Activated T-helper 9 cell treated with anti-CD3 and anti-CD28 coated beads, Interleukin-2, amount 50 U/mL, for 16 hours (primary cell): ENCODE results near the gene NPAS2.

Source experiments
- DNase-seq: peaks from one replicate; pipeline ENCODE4 v3.0.0-alpha.2; 2020; ENCODE audit warnings: low read depth

Gene NPAS2

DNA sequence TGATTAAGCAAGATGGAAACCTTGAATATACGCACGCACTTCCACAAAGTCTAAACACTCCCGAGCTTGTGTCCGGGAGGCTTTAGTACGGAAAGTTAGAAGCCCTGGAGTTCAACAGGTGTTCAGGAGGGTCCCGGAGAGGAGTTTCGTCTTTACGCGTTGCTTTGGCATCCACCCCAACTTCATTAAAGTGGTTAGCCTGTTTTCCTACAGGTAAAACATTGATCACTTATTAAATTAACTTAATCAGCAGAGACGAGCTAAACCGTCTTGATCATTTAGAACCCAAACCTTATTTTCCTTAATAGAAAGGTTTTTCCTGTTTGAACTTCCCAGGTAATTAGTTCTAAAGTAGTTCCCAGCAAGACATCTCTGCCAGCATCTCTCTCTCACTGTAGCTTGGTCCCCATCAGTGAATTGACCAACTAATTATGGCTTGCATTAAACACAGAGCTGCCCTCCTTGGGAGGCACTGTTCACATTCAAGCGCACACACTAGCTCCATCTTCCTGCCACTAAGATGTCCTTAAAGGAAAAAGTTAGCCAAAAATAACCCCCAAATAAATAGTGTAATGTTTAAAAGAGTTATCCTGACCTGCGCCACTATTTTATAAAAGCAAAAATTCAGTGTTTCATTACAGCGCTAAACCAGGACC, 1.4 kb downstream of the NPAS2 start:
- no peak for DNase-seq

- no peak for DNase-seq
Observed at GRCh38 chr2:100821911-100822265, 1.9 kb downstream of the NPAS2 start.

DNA sequence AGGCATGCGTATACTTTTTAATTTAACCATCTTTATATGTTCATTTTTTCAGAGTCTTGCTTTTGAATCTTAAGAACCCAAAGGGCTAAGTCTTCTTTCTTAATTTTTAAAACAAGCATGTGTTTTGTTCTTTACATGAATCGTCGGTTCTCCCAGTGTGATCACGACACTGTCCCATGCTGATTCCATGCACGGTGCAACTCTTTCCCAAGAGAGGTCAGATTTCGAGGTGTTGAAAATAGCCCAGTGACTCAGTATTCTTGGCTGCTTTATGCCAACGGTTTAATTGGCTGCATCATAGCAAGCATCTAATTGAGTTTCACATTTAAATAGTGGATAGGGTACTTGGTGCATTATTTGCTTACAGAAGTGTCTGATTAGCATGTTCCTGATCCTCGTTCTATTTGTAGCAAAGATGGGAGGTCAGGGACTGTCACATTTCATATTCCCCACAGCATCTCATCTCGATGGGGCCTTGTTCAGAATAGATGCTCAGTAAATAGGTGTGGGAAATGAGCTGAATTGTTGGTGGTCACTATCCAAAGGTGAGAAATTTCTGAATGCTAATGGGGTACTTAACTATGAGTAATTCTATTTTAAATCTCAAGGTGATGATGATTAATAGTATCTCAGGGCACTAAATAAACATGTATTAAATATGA, 2.8 kb downstream of the NPAS2 start:
- DNase-seq = no peak

DNA sequence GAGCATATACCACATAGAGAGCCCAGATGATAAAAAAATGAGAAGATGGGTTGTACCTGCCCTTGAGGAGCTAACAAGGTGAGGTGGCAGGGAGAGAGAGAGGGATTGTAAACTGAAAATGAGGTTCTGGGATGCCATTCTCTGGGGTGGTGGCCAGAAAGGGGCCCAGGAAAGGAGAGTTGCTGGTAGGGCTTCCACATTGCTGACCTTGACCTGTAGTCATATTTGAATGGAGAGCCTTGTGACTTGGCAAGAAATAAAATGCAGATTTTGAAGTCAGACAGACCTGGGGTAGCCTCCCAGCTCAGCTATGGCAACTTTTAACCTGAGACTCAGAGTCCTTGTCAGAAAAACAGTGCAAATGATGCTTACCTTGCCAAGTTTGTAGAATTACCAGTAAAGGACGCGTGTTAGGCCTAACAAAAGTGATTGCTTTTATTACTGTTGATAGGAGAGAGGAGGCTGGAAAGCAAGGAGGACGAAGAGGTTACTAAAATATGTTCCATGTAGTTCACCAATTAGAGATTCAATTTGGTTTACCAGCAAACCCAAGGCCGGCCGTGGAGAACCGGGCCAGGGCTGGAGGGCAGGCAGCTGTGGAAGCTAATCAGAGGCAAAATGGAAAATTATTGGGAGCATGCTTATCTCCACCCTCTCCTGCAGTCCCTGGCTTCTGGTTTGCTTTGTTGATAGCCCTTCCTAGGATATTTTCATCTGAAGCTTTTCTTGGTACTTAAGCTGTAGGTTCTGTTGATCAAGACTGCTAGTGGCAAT, 3.9 kb downstream of the NPAS2 start:
- no peak for DNase-seq

- no peak for DNase-seq
Observed at GRCh38 chr2:100824842-100825241, 4.9 kb downstream of the NPAS2 start.

DNA sequence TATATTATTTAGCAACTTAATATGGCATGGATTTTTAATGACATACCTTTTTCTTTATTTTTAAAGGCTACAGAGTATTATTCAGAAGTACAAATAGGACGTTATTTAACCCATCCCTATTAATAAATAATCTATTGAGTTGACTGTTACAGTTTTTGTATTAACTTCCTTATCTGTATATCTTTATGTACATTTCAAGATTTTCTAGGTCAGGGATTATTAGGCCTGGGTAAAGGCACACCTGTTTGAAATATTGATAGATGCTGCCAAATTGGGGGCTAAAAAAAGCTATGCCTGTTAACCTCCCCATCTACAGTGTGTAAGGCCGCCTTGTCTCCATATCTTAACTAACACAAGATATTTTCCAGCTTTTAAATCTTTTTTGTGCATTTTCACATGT, 6.6 kb downstream of the NPAS2 start:
- DNase-seq = no peak

DNA sequence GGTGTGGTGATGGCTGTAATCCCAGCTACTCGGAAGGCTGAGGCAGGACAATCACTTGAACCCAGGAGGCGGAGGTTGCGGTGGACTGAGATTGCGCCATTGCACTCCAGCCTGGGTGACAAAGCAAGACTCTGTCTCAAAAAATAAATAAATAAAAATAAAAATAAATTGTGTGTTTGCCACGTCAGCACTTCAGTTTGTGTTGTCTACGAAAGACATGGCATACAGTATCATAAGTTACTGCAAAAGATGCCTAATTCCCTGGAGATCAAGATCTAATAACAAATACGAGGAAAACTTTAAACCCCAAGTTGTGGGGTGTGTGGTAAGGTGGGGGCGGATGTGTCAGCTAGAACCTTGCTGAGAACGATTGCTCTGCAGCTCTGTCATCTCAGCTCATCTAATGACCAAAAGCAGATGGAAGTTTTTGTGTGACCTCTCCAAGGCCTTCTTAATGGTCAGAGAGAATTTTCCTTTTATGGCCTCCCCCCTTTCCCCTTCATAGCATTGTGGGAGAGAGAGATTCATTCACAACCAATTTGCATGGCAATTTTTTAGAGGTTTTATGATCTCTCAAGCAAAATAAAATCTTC, 11.3 kb downstream of the NPAS2 start:
- no peak for DNase-seq

GRCh38 chr2:100831831-100832230, 11.9 kb downstream of the NPAS2 start:
- DNase-seq = no peak

- DNase-seq = no peak
Observed at GRCh38 chr2:100832885-100833284, 12.9 kb downstream of the NPAS2 start.

DNA sequence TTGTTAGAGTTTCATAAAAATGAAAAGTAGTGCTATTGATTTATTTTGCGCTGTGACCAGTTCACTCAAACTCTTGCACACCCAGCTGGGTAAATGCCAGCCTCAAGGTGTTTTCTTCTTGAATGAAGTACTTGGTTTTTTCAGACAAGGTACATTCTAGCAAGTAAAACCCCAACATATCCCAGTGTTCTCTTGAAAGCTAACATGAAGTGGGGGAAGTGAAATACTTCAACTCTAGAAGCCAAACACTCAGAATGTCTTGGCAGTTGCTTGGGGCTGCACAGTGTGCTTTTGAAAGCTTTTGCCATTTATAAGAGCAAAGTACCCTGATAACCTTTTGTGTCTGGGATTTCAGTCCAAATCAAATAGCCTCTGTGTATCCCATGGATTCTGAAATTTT, 13.4 kb downstream of the NPAS2 start:
- DNase-seq = no peak

- DNase-seq = no peak
Observed at GRCh38 chr2:100834221-100834620, 14.3 kb downstream of the NPAS2 start.

GRCh38 chr2:100835006-100835659, 15.2 kb downstream of the NPAS2 start:
- DNase-seq = no peak

GRCh38 chr2:100840519-100840918, 20.6 kb downstream of the NPAS2 start:
- DNase-seq = no peak

GRCh38 chr2:100842241-100842922, 22.4 kb downstream of the NPAS2 start:
- no peak for DNase-seq

DNA sequence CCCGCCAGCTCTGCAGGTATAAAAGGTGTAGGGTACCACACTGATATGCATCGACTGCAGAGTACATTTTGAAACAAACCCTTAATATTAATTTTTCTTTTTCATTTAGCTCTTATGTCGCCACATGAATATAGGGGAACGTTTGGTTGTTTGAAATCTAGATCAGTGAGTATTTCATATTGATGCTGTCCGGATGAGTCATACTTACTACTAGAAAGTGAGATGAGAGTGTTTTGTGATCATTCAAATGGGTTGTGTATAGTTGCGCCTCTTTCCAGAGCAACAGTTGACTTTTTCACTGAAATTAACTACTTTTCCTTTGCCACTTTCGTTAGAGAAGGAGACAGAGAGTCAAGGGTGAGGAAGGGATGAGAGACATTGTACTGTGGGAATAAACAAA, 24.6 kb downstream of the NPAS2 start:
- DNase-seq = no peak

- no peak for DNase-seq
Observed at GRCh38 chr2:100845141-100845991, 25.4 kb downstream of the NPAS2 start.

GRCh38 chr2:100846716-100847115, 26.8 kb downstream of the NPAS2 start:
- DNase-seq = no peak

GRCh38 chr2:100852447-100852846, 32.5 kb downstream of the NPAS2 start:
- no peak for DNase-seq

DNA sequence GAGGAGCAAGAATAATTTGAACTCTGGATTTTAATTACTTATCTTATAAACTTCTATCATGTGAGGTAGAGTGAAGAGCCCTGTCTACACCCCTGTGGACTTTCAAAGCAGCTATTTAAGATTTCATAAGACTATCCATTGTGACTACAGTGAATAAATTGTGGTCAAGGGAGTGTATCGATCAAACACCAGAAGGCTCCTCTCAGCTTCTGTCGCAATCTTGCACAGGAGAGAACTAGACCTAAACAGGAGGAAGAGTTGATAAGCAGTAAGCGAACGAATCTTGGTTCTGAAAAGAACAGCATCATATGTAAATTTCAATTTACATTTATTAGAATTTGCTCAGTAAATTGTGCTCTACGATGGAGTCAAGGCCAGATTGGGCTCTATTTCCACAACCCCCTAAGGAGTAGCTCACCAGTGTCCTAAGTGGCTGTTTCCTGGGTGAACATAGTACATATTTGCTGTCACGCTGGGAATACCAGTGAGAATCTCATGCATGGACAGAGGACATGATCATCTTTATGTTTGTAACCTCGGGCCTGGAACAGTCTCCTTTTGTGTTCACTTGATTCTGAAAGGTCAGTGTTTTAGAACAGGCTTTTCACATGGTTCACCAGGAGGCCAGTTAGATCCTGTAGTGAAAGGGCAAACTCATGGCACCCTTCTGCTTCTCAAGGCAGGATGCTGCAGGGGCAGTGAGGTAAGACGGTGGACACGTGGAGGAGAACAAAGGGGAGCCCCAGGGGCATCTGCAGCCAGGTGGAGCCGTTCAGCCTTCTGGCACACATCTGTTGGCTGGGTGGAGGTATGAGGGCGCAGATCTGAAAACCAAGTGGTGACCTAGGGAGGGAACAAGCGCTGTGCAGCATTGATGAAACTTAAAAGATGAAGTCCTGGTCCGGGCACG, 33.3 kb downstream of the NPAS2 start:
- DNase-seq = no peak
